K562 (cell line): ENCODE measurements around the gene FAM83F. TPM values are rescaled to one million over a fixed set of nuclear protein-coding genes. Genes with fewer than 3 reads are reported as not detected.

Experiments
- ATAC-seq: fragments of 200-7000 bp; cut with Tn5 transposase; 3 replicates; pipeline ENCODE4 v1.9.1; 2020; ENCODE audit warnings: moderate library complexity
- BruUV-seq: library from RNA; stranded (reverse); fragments of 400-500 nt; replicated peaks from 2 replicates; lab custom pipeline; 2021; lab: Mats Ljungman, UMichigan
- CTCF ChIA-PET: fragments of 300-600 bp; formaldehyde crosslinking; extraction: SDS; loops from one replicate; lab custom pipeline; 2021; ENCODE audit warnings: low intra/inter-chr PET ratio; lab: Yijun Ruan, JAX
- POLR2A ChIA-PET: fragments of 300-600, 350-650 bp; sonication (Branson Sonifier 250); formaldehyde crosslinking; extraction: SDS; loops from one replicate; lab custom pipeline; 2021; ENCODE audit warnings: antibody characterized with exemption, inconsistent platforms; lab: Yijun Ruan, JAX
- DNase-seq, 4 experiments: peaks; one replicate each; pipeline versions ENCODE4 v3.0.0 to v3.0.0-alpha.2; 2011 to 2018; ENCODE audit warnings: low spot score in 3 of 4, mixed read lengths in 3 of 4; ENCODE audit errors: extremely low read depth in 1 of 4
- FAIRE-seq: peaks from 2 replicates; lab custom pipeline; 2011; peaks lifted over from hg19 to GRCh38; lab: Jason Lieb, UNC
- H2AFZ ChIP-seq: 2 replicates; pipeline ENCODE4 v1.6.0; 2011; ENCODE audit warnings: low read depth, low read length, control low read depth, inconsistent platforms
- H3K27ac ChIP-seq: fragments of 200-600 bp; 3 replicates; pipeline ENCODE4 v1.8.0; 2011; ENCODE audit warnings: low read depth, mild to moderate bottlenecking, control low read depth, inconsistent platforms, low read length, moderate library complexity, mixed read lengths; ENCODE audit errors: extremely low read depth
- H3K27me3 ChIP-seq, 2 experiments: fragments of 300-600 bp in 1 of 2; 2 replicates in 1 of 2; 3 replicates in 1 of 2; pipeline versions ENCODE4 v1.6.0 to v1.8.0; 2011; ENCODE audit warnings: inconsistent platforms in 2 of 2, low read length in 2 of 2, mild to moderate bottlenecking in 1 of 2, mixed read lengths in 1 of 2, moderate library complexity in 1 of 2; ENCODE audit not compliant: control insufficient read depth in 2 of 2, insufficient read depth in 2 of 2
- H3K36me3 ChIP-seq: fragments of 300-600 bp; 3 replicates; pipeline ENCODE4 v1.8.0; 2011; ENCODE audit warnings: mild to moderate bottlenecking, low read length, inconsistent platforms; ENCODE audit not compliant: control insufficient read depth, insufficient read depth
- H3K4me1 ChIP-seq, 2 experiments: fragments of 200-600 bp in 1 of 2; replicated peaks in 1 of 2; 2 replicates in 1 of 2; 3 replicates in 1 of 2; pipeline versions ENCODE4 v1.5.1 to v1.8.0; 2011; ENCODE audit warnings: inconsistent platforms in 2 of 2, low read length in 2 of 2, mild to moderate bottlenecking in 1 of 2, mixed read lengths in 1 of 2, moderate library complexity in 1 of 2; ENCODE audit not compliant: control insufficient read depth in 2 of 2, insufficient read depth in 2 of 2
- H3K4me2 ChIP-seq: 2 replicates; pipeline ENCODE4 v1.6.1; 2011; ENCODE audit warnings: low read length, control low read depth, inconsistent platforms, mixed read lengths; ENCODE audit not compliant: insufficient read depth
- H3K4me3 ChIP-seq: fragments of 200-600 bp; sonication (generic), shearing (Covaris generic); 2 replicates; pipeline ENCODE4 v1.5.1; 2016; ENCODE audit warnings: control low read depth, inconsistent platforms
- H3K79me2 ChIP-seq: fragments of 200-600 bp; 3 replicates; pipeline ENCODE4 v1.8.0; 2011; ENCODE audit warnings: low read length, inconsistent platforms; ENCODE audit not compliant: control insufficient read depth, insufficient read depth
- H3K9ac ChIP-seq, 2 experiments: 2 replicates each; pipeline versions ENCODE4 v1.6.0 to v1.6.1; 2011; ENCODE audit warnings: low read depth in 2 of 2, low read length in 2 of 2, control low read depth in 1 of 2, inconsistent platforms in 1 of 2, mild to moderate bottlenecking in 1 of 2, mixed read lengths in 1 of 2; ENCODE audit not compliant: insufficient read depth in 1 of 2
- H3K9me1 ChIP-seq: one replicate; pipeline ENCODE4 v1.6.0; 2011; ENCODE audit warnings: inconsistent platforms, mild to moderate bottlenecking, low read length, moderate library complexity; ENCODE audit not compliant: control insufficient read depth, insufficient read depth
- H3K9me3 ChIP-seq: replicated peaks from 2 replicates; pipeline ENCODE4 v1.5.1; 2011; ENCODE audit warnings: low read depth, low read length, inconsistent platforms; ENCODE audit not compliant: control insufficient read depth, insufficient read depth
- H4K20me1 ChIP-seq: replicated peaks from 2 replicates; pipeline ENCODE4 v1.6.1; 2011; ENCODE audit warnings: low read length, inconsistent platforms, mixed read lengths; ENCODE audit not compliant: control insufficient read depth, insufficient read depth
- FOSL1 ChIP-seq: fragments of 200-800 bp; sonication (Bioruptor generic); conservative IDR thresholded peaks from 2 replicates; pipeline ENCODE4 v1.6.1; 2016; ENCODE audit warnings: missing genetic modification characterization, missing compliant biosample characterization
- KDM1A ChIP-seq, 2 experiments: fragments of 450-650 bp; IDR thresholded peaks; 2 replicates each; pipeline ENCODE4 v1.6.1; 2016; ENCODE audit warnings: mild to moderate bottlenecking in 2 of 2
- SMARCA4 ChIP-seq: fragments of 450-650 bp; IDR thresholded peaks from 2 replicates; pipeline ENCODE4 v1.6.1; 2016
- SMC3 ChIP-seq: conservative IDR thresholded peaks from 2 replicates; pipeline ENCODE4 v1.6.1; 2011; ENCODE audit warnings: low read depth, low read length, improper control_type of control experiment; ENCODE audit not compliant: insufficient read depth
- ZBTB7A ChIP-seq: IDR thresholded peaks from 2 replicates; pipeline ENCODE4 v1.6.1; 2011; ENCODE audit warnings: low read depth, mild to moderate bottlenecking, low read length, moderate library complexity, borderline replicate concordance; ENCODE audit not compliant: control insufficient read depth
- WGBS: fragments of 100-300 bp; shearing (Covaris generic); methylation state at CpG from one replicate; pipeline ENCODE4 v1.1.6; 2016; ENCODE audit warnings: low coverage, mixed read lengths; ENCODE audit not compliant: insufficient coverage; ENCODE audit errors: missing lambda C conversion rate; 5-methylcytosine and 5-hydroxymethylcytosine counted together
- in situ Hi-C: fragments of 300-500 bp; cut with MboI; formaldehyde crosslinking; loops from 4 replicates; pipeline ENCODE4 v1.15.0; 2018; ENCODE audit warnings: inconsistent platforms, mixed read lengths
- intact Hi-C: fragments of 100-400 bp; cut with micrococcal nuclease; formaldehyde crosslinking; loops from 2 replicates; pipeline ENCODE4 v1.14.2; 2022
- polyA plus RNA-seq, 8 experiments: library from polyadenylated mRNA; depleted of rRNA in 4 of 8; stranded (reverse) in 5 of 8; unstranded in 3 of 8; fragments of >200 nt; fragmentation: Nextera tagmentation in 2 of 8; fragmentation: Illumina TruSeq in 1 of 8; extraction: Ambion mirVana in 2 of 8; extraction: Trizol in 1 of 8; gene quantifications; 2 replicates each; pipeline versions ENCODE4 v1.2.1 to v1.2.3, GENCODE V29; 2011 to 2014; ENCODE audit warnings: inconsistent platforms in 1 of 8, missing spikeins in 1 of 8
- total RNA-seq, 7 experiments: library from RNA; depleted of rRNA in 6 of 7; stranded (reverse); fragments of >200 nt in 6 of 7; fragmentation: Illumina TruSeq in 2 of 7; extraction: Trizol in 2 of 7; gene quantifications; 2 replicates each; pipeline versions ENCODE4 v1.2.1 to v1.2.3, GENCODE V29; 2011 to 2021; ENCODE audit warnings: low replicate concordance in 1 of 7
- TF ChIP-seq, protein P1 (sequence below): sonication (generic); formaldehyde crosslinking; IDR thresholded peaks from 2 replicates; pipeline ENCODE4 v1.8.0; 2022; ENCODE audit warnings: mild to moderate bottlenecking, missing genetic modification reagents, borderline replicate concordance

The FAM83F gene
- total and polyA plus RNA-seq, 9 of the 15 experiments (the other 6 are each of a cell fraction or from before 2014, with no cell fraction given): under 0.01 to 0.13 (median 0.04) TPM; not detected in 1

DNA sequence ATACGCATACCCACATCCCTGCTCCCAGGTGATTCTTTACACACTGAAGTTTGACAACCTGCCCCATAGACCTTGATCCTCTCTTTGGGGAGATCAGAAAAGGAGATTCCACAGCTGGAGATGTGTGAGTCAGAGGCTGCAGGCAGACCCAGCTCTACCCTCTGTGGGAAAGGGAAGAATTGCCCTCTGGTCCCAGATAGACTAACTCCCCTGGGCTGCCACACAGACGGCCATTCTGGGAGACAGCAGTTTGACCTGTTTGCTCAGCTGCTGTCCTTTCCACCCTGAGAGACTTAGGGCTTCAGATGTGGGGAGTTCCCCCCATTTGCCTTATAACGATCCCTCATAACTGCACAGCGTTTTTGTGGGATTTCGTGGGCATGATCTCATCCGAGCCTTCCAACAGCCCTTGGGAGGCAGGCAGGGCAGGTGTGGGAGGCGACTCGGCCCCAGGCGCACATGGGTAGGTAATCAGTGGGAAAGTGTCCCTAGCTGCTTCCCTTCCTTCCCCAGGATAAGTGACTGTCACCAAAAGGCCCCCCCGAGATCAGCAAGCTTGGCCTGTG is 14.1 kb downstream of the FAM83F start:
- no peak overlapping the region for H3K27ac ChIP-seq
- peaks cover 13 to 24% of the 10 kb centered on the region in 2 experiments for H3K4me1 ChIP-seq
- no peak overlapping the region for H3K4me3 ChIP-seq
- TF ChIP-seq, protein P1, sequence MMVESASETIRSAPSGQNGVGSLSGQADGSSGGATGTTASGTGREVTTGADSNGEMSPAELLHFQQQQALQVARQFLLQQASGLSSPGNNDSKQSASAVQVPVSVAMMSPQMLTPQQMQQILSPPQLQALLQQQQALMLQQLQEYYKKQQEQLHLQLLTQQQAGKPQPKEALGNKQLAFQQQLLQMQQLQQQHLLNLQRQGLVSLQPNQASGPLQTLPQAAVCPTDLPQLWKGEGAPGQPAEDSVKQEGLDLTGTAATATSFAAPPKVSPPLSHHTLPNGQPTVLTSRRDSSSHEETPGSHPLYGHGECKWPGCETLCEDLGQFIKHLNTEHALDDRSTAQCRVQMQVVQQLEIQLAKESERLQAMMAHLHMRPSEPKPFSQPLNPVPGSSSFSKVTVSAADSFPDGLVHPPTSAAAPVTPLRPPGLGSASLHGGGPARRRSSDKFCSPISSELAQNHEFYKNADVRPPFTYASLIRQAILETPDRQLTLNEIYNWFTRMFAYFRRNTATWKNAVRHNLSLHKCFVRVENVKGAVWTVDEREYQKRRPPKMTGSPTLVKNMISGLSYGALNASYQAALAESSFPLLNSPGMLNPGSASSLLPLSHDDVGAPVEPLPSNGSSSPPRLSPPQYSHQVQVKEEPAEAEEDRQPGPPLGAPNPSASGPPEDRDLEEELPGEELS (CRISPR knock-in tag): 0 out of 2 replicates have a peak, but pooled peaks have one; percentile 16
- TF ChIP-seq KDM1A (IDR thresholded peaks at IDR 0.05) (no peak), FOSL1 (tag) (peak; percentile 45; the same call in 1 of the 2 replicates), SMC3 (no peak), SMARCA4 (no peak), ZBTB7A (no peak)
- no peak overlapping the region for H3K9ac ChIP-seq
- CTCF ChIA-PET: no interaction called here
- H4K20me1 ChIP-seq: no peaks in the 10 kb centered on the region; the same call in 1 of the 2 replicates
- DNase-seq (no peak), ATAC-seq (peak; percentile 46; the same call in 1 of the 3 replicates), FAIRE-seq (no peak)
- intact Hi-C loops: no loop called here
- POLR2A ChIA-PET: interaction anchor here (0.7 kb wide), 1 partner anchor 10 kb away, joined by 3 read pairs; no protein-coding TSS in a partner anchor
- 53% methylated on average over 2 of the region's 10 CpGs for WGBS
- H3K27me3 ChIP-seq: peaks cover 0 to 8% of the 10 kb centered on the region in 2 experiments; a peak in 1 of 5 replicates
- no peaks in the 10 kb centered on the region for H3K79me2 ChIP-seq
- H3K9me3 ChIP-seq: no peaks in the 10 kb centered on the region
- no peak overlapping the region for H3K4me2 ChIP-seq
- H3K36me3 ChIP-seq: no peaks in the 10 kb centered on the region
- no TSS peak for BruUV-seq
- no peak overlapping the region for H2AFZ ChIP-seq
- in situ Hi-C loops: no loop called here
- H3K9me1 ChIP-seq: no peaks in the 10 kb centered on the region
